Purkinje cell (primary cell): Measurements from ENCODE around the gene APLF. TPM values are rescaled to one million over a fixed set of nuclear protein-coding genes. Genes with fewer than 3 reads are reported as not detected.

ENCODE experiments used
- polyA plus RNA-seq: library from polyadenylated mRNA; unstranded; fragments of >200 nt; fragmentation: Nextera tagmentation; gene quantifications from 2 replicates; pipeline ENCODE4 v1.2.1, GENCODE V29; 2014

APLF gene, protein sequence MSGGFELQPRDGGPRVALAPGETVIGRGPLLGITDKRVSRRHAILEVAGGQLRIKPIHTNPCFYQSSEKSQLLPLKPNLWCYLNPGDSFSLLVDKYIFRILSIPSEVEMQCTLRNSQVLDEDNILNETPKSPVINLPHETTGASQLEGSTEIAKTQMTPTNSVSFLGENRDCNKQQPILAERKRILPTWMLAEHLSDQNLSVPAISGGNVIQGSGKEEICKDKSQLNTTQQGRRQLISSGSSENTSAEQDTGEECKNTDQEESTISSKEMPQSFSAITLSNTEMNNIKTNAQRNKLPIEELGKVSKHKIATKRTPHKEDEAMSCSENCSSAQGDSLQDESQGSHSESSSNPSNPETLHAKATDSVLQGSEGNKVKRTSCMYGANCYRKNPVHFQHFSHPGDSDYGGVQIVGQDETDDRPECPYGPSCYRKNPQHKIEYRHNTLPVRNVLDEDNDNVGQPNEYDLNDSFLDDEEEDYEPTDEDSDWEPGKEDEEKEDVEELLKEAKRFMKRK
- polyA plus RNA-seq, result 1.5 TPM in 1 of 2 replicates, not detected in the other

GRCh38 chr2:68467077-68467960 is at the start of gene APLF, which contains the start of gene FBXO48:
Gene APLF (plus strand): TSS chr2:68467585. CDS start chr2:68467732, 147 bp downstream.
Gene FBXO48 (minus strand): TSS chr2:68467294. CDS start chr2:68465145, 2,149 bp downstream.

Other genes with a start within 250 kb of the APLF start
- 22.1 and 24.1 TPM in 2 replicates for gene PPP3R1, start 215.1 kb upstream of the APLF start, polyA plus RNA-seq
- gene CNRIP1, start 147.6 kb upstream of the APLF start, polyA plus RNA-seq, result 58.7 and 86.7 TPM in 2 replicates
- gene PLEK, start 102.3 kb upstream of the APLF start, polyA plus RNA-seq, result 0.15 and 0.19 TPM in 2 replicates
- 0.90 and 2.1 TPM in 2 replicates for gene FBXO48, start 291 bp upstream of the APLF start, polyA plus RNA-seq
- not detected in 2 replicates for gene PROKR1, start 176.0 kb downstream of the APLF start, polyA plus RNA-seq